Erythroblast (primary cell): Measurements from ENCODE around the gene PLRG1.

ENCODE experiments used
- GATA1 ChIP-seq: IDR thresholded peaks from 2 replicates; pipeline ENCODE4 v1.6.1; 2011; ENCODE audit warnings: low read depth, mild to moderate bottlenecking, control low read depth, low read length, moderate library complexity
- POLR2A ChIP-seq: IDR thresholded peaks from 2 replicates; pipeline ENCODE4 v1.6.1; 2011; ENCODE audit warnings: mild to moderate bottlenecking, low read length

DNA sequence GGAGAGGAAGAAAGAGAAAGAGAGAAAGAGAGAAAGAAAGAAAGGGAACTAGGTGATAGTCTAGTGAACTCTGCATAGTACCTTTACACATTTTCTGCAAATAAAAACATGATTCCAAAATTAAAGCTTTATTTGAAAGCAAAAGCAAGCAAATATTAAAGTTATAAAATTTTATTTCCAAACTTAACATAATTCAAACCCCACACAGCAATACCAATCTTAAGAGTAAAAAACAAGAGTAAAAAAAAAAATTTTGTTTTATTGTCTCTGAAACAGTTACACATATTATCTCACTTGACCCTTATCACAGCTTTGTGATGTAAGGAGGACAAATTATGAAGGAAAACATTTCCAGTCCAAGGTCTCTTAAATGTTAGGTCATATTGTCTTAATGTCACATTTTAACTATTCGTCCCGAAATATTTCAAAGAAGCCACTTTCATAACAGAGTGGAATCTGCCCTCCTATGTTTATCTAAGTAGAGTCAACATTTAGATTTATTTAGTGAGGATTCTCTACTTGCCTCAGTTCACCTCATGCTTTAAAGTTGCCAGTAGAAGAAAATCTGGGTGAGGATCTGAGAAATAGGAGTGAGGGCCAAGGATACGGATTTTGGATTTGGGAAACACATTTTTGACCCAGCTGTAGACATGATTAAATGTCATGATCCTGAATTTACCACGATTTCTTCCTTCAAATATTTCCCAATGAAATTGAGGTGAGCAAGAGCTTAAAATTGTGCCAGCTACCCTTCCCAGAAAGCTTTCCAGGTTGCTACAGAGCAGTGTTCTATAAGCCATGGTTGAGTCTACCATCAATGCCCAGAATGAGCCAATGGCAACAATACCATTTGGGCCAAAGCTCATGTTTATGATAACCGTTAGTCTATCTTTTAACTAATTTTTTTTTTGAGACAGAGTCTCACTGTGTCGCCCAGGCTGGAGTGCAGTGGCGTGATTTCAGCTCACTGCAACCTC, 47.9 kb upstream of the PLRG1 start:
- no peak for TF ChIP-seq POLR2A
- no peak for TF ChIP-seq GATA1
